Amniotic epithelial cell (primary cell): ENCODE results near the gene TMC5.

ENCODE experiments used
- DNase-seq: peaks from one replicate; pipeline ENCODE4 v3.0.0-alpha.2; 2010; ENCODE audit warnings: low read depth

Gene TMC5

DNA sequence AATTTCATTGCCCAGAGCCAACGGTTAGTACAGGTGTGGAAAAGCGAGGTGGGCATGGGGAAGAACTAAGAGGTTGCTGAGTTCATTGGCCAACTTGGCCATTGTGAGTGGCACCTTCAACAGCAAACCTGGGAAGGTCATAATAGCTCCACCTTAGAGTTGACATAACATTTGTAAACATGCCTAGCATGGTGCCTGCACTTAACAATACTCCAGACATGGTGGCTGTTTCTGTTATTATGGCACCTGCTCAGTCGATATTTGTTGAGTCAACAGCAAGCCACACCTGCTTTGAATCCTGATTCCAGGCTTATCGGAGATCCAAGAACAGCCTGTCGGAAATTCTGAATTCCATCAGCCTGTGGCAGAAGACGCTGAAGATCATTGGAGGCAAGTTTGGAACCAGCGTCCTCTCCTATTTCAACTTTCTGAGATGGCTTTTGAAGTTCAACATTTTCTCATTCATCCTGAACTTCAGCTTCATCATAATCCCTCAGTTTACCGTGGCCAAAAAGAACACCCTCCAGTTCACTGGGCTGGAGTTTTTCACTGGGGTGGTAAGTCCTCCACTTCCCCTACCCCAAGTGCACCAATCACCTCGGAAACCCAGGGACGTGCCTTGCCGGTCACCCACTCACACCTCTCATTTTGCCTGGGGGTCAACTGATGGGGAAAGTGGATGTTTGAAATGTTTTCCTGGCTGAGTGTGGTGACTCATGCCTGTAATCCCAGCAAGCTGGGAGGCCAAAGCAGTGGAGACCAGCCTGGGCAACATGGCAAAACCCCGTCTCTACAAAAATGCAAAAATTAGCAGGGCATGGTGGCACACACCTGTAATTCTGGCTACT is 46.0 kb downstream of the TMC5 start:
- no peak for DNase-seq

DNA sequence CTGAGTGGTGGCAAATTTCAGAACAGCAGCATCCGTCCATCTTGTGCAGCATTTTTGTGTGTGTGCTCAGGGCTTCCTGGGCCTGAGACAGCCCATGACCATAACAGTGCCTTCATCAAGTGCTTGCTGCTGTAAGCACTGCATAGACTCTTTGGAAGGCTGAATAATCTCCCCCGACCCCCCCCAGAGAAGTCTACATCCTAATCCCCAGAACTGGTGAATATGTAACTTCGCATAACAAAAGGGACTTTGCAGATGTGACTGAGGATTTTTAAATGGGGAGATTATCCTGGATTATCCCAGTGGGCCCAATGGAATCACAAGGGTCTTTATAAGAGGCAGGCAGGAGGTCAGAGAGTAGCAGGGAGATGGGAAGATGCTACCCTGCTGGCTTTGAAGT is 50.6 kb downstream of the TMC5 start:
- DNase-seq, result no peak

DNA sequence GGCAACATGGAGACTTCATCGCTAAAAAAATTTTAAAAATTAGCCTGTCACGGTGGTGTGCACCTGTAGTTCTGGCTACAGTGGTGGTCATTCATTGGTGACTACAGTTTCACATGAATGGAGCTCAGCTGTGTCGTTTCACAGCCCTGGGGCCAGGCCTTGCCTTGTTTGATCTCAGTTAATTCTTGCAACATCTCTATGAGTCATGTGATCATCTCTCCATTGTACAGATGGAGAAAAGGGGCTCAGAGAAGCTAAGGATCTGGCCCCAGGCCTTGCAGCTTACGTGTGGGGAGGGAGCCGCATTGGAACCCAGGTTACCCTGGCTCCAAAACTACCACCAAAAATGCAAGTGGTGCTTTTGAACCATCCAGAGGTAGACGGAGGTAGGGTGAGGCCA is 54.8 kb downstream of the TMC5 start:
- DNase-seq, result no peak

DNA sequence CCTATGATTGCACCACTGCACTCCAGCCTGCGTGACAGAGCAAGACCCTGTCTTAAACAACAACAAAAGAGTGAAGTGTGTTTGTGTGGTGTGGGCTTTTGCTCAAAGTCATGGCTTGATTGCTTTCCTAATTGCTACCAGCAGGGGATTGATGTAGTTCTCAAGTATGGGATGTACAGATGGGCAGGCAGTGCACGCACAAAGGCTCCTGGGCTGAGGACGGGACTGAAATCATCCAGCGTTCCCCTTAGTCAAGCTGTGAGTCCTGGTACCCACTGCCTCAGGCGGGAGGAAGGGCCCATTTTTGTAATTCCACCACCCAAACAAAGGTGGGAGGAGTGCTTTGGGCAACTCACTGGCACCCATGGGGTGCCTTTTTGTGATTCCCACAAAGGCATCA is 56.9 kb downstream of the TMC5 start:
- DNase-seq, result no peak

DNA sequence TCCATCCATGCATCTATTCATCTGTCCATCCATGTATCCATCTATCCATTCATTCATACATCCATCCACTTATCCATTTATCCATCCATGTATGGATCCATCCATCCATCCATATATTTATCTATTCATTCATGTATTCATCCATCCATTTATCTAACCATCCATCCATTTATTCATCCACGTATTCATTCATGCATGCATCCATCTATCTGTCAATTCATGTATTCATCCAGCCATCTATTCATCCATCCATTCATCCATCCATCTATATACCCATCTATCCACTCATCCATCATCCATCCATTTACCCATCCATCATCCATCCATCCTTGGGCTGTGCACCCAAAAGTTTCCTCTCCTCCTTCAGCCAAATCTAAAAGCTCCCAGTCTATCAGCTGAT is 60.8 kb downstream of the TMC5 start:
- DNase-seq, result no peak

DNA sequence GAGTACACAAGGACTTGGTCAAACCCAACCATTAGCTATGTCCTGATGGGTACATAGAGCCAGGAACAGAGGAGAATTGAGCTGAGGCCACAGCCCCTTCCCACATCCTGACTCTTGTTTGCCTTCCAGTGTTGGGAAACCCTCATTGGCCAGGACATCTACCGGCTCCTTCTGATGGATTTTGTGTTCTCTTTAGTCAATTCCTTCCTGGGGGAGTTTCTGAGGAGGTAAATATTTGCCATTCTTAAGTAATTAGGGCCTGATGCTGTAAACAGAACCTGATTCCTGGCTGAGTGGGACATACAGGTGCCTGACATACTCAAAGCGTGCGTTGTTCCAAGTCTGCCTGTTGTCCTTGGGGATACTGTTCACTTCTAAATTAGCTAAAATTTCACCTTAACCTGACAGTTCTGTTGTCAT is 61.6 kb downstream of the TMC5 start:
- DNase-seq, result no peak

DNA sequence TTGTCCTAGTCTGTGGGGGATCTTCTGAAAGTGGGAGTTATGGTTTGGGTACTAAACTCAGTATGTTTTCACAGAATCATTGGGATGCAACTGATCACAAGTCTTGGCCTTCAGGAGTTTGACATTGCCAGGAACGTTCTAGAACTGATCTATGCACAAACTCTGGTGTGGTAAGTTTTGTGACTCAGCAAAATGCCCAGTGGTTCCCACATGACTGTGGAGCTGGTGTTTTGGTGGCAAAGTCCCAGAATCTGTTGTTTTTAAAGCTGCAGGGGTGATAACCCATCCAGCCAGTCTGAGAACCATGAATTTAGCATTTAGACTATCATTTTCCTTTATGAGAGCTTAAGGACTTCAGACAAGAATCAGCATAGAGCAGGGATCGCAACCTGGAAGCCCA is 63.6 kb downstream of the TMC5 start:
- DNase-seq, result peak; percentile 13

DNA sequence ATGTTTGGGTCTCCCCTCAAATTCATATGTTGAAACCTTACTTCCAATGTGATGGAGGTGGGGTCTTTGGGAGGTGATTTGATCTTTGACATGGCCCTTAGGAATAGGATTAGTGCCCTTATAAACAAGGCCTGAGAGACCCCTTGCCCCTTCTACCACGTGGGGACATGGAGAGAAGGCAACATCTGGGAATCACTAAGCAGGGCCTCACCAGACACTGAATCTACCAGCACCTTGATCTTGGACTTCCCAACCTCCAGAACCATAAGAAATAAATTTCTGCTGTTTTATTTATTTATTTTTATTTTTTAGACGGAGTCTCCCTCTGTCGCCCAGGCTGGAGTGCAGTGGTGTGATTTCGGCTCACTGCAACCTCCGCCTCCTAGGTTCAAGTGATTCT is 64.1 kb downstream of the TMC5 start:
- no peak for DNase-seq

DNA sequence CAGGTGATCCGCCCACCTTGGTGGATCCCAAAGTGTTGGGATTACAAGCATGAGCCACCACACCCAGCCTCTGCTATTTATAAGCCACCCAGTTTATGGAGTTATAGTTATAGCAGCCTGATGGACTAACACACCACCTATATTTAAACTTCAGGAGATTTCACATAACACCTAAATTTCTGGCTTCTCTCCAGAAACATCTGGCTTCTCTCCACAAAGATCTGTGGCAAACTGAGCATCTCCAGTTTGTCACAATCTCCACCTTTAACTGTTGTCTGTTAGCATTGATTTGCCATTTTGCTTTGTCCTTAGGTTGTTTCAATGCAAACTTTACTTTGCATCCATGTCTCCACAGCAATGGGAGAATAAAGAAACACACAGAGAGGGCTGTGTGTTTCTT is 64.6 kb downstream of the TMC5 start:
- DNase-seq, result no peak

DNA sequence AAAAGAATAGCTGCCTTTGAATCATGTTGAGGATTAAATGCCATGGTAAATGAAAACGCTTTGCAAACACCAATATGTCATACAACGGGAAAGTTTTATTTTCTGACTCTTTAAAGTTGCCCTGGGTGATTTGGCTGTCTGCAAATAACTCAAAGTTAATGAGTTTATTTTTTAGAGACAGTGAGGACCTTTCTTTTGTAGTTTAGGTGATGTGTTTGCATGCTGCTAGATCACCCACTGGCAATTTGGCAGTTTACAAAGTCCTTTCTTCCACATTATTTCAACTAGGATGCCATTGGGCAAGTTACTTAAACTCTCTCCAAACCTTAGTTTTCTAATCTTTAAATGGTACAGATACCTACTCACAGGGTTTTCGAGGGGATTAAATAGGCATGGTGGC is 66.4 kb downstream of the TMC5 start:
- DNase-seq, result no peak

DNA sequence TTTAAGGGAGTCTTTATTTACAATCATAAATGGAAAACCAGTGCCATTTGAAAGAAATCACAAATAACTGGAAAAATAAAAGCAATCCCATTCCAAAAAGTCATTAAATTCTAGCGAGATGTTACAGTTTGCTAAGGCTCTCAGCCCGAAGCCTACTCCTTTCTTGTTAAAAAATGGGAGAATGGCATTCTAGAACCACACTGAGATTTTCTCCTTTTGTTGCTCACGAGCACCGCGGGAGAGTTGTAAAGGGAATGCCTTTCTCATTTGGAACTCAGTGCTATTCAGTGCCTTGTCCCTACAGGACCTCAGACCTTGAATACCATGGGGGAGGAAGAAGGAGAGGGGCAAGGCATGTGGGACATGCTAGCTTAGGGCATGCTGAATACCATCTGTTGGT is 67.9 kb downstream of the TMC5 start:
- DNase-seq, result no peak

DNA sequence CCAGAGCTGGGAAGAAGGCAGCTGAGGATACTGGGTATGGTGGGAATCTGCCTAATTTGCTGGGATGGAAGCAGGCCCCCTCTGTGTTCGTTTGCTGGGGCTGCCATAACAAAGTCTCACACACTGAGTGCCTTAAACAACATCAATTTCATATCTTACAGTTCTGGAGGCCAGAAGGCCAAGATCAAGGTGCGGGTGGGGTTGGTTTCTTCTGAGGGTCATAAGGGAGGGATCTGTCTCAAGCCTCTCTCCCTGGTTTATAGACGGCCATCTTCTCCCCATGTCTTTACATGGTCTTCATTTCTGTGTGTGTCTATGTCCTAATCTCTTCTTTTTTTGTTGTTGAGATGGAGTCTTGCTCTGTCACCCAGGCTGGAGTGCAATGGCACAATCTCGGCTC is 68.4 kb downstream of the TMC5 start:
- no peak for DNase-seq

DNA sequence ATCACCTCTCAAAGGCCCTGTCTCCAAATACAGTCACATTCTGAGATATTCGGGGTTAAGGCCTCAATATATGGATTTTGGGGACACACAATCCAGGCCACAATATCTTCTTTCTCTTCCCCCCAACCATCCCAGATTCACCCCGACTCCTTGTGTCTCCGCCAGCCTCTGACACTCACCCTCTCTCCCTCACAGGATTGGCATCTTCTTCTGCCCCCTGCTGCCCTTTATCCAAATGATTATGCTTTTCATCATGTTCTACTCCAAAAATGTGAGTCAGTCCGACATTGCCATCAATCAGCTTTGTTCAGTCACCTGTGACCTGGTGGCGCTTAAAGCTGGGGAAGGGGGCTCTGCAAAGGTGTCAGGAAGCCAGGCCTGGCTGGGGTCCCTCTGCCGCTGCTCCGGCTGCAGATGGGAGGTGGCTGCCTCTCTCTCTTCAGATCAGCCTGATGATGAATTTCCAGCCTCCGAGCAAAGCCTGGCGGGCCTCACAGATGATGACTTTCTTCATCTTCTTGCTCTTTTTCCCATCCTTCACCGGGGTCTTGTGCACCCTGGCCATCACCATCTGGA is 69.2 kb downstream of the TMC5 start:
- no peak for DNase-seq

DNA sequence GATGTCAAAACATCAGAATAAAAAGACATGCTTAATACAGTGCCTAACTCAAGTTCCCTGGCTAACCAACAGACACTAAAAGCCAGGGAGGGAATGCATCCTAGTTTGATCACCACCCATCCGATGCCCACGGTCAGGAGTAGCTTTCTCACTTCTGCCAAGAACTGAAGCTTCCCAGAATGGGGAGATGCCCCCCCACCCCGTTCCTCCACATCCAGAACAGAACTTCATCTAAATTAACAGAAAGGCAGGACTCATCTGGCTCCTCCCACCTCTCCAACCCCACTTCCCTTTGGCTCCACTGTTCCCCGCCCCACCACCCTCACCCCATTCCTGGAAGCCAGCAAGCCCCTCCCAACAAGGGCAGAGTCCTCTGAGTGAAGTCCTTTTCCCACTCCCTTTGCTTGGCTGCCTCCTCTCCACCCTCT is 70.5 kb downstream of the TMC5 start:
- DNase-seq, result no peak

DNA sequence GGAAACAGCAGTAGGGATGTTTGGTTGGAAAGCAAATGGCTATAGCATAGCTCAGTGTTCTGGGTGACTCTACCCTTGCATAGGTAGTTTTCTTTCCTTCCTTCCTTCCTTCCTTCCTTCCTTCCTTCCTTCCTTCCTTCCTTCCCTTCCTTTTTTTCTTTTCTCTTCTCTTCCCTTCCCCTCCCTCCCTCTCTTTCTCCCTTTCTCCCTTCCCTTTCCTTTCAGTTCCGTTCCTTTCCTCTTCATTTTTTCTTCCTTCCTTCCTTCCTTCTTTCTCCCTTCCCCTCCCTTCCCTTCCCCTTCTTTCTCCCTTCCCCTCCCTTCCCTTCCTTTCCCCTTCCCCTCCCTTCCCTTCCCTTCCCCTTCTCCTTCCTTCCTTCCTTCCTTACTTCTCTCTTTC is 72.9 kb downstream of the TMC5 start:
- no peak for DNase-seq

DNA sequence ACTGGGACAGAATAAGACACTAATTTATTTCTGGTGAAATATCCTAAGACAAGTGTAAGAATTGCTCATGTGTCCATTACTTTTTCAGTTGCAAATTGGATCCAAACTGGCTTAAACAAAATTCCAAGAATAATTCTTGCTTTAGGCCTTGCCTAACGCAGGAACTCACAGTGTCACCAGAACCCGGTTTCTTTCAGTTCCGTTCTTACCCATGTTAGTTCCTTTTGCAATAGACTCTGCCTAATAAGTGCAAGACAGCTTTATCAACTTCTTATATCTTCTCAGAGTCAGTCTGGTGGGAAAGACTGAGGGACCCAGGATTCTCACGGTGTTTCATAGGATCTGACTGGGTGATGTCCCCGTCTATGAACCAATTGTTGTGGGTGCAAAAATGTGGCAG is 79.5 kb downstream of the TMC5 start:
- DNase-seq, result no peak

DNA sequence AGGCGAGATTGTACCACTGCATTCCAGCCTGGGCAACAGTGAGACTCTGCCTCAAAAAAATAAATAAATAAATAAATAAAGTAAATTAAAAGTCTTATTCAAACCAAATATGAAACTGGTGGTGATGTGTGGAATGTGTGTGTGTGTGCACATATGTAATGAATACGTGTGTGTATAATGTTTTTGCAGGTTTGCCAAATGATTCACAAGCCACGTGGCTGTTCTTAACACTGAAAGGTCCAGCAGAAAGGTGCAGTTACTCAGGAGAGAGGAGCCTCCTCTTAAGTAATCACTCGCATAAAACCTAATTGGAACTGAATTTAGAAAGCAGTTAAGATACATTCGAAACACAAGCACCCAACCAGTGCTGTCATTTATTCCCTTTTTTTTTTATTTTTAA is 81.3 kb downstream of the TMC5 start:
- DNase-seq, result no peak

DNA sequence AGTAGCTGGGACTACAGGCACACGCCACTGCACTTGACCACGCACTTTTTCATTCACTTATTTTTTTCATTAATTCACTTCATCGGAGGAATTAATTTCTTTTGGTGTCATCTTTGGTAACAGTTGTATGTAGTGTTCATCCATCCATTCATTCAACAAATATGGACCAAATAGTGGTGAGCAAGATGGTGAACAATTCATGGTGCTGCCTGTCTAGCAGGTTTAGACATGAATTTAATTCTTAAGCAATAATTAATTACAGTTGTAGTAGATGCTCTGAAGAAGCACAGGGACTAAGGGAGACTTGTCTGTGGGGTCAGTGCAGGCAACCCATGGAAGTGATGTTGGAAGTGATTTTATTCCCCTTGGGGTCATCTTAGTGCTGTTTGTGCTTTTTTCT is 81.8 kb downstream of the TMC5 start:
- DNase-seq, result no peak

DNA sequence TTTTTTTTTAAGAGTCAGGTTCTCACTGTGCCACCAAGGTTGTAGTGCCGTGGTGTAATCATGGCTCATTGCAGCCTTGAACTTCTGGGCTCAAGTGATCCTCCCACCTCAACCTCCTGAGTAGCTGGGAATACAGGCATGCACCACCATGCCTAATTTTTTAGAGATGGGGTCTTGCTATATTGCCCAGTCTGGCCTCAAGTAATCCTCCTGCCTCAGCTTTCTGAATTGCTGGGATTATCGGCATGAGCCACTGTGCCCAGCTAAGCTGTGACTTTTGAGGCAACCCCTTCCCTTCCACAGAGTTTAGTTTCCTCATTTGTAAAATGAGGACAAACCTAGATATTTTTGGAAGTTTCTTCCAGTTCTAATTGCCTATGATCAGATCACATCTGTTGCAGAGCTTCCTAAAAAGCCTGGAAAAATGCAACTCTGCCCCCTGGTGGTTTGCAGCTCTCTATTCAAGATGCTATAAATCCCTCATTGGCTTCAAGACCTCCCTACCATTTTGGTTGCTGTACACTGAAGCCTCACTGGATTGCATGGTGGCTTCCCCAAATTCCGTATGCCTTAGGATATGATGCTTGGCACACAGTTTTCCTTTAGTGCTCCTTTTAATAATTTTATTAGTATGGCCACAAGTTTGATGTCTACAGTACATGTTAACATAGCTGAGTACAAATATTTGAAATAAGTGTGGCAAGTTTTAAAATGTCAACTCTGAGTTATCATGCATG is 84.9 kb downstream of the TMC5 start:
- DNase-seq, result peak; percentile 70

DNA sequence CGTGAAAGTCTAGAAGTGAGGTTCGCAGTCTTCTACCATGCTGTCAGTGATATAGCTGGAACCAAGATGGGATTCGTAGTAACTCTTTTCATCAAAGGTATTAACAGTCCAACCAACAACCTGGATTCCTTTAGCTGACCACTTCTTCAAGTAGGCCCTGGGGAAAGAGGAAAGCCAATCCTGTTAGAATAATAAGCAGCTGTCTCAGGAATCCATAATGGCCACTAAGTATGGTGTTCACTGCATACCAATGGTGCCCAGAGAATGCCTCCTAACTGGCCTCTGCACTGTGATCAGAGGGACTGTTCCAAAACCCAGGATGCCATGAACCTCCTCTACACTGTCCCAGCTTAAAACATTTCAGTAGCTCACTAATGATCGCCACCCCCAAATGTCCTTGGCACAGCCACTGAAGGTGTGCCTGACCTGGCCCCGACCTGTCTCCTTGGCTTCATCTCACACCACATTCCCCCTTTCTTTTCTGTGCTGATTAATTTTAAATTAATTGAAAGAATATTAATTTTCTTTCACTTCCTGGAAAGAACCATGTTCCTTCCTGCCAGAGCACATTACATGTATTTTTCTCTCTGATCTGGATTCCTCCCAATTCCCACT is 85.9 kb downstream of the TMC5 start:
- no peak for DNase-seq

DNA sequence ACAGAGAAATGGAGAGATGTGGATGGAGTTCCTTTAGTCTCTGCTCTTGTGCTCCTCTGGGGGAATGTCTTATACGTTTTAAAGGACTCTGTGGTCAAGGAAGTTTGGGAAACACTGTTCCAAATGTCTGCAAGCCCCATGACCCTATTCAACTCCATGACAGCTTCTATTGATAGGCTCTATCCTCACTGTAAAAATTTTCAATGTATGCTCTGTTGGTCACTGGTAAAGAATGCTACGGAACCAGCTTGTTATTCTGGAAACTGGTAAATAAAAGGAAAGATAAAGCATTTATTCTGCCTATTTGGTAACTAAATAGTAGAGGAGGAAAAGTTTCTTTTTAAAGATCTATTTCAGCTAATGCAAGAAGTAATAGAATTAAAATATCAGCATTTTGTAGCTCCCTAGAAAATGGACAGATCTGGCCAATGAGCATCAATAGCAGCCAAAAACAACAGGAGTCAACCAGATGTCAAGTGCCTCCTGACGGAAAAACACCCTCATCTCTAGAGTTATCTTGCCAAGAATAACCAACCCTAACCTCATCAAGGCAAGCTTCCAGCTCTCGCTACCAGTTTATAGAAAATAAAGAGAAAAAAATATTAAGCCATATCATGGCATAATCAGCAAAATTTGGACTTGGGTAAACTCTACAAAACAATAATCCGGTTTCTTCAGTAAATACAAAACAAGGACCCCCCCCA is 88.1 kb downstream of the TMC5 start:
- DNase-seq, result no peak

DNA sequence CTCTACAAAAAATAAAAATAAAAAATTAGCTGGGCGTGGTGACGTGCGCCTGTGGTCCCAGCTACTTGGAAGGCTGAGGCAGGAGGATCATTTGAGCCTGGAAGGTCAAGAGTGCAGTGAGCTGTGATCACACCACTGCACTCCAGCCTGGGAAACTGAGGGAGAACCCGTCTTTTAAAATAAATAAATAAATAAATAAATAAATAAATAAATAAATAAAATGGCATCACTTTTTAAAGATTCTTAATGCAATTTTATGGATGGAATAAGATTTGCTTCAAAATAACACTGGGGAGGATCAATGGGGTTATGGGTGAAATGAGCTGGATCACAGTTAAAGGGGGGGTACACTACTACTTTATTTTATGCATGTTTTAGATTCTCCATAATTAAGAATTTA is 89.3 kb downstream of the TMC5 start:
- no peak for DNase-seq
